Stomach (tissue), 9 donors: ENCODE measurements around the gene GLB1L2. TPM values are rescaled to one million over a fixed set of nuclear protein-coding genes. Genes with fewer than 3 reads are reported as not detected.
A peak's percentile ranks its signal among the peaks of the same experiment; 100 is the strongest.

Source experiments
- DNase-seq, 2 donors: peaks; one replicate each; pipeline versions ENCODE4 v3.0.0 to v3.0.0-alpha.2; 2013 to 2019
- H3K27ac ChIP-seq, 5 donors: fragments of 200-600 bp in 4 of 5; sonication (generic) in 4 of 5; one replicate each; pipeline ENCODE4 v1.5.1; 2013 to 2019; ENCODE audit warnings: mild to moderate bottlenecking in 1 of 5, moderate library complexity in 1 of 5
- H3K27me3 ChIP-seq, 3 donors: fragments of 200-600 bp; sonication (generic); one replicate each; pipeline ENCODE4 v1.5.1; 2017 to 2019; ENCODE audit warnings: mixed run types in 1 of 3
- H3K36me3 ChIP-seq, 4 donors: fragments of 200-600 bp; sonication (generic); 1 replicate in 3 of 4; 2 replicates in 1 of 4; pipeline ENCODE4 v1.5.1; 2016 to 2019
- H3K4me1 ChIP-seq, 4 donors: fragments of 200-600 bp; sonication (generic); one replicate each; pipeline ENCODE4 v1.5.1; 2016 to 2019
- H3K4me3 ChIP-seq, 4 donors: fragments of 200-600 bp; sonication (generic) in 3 of 4; one replicate each; pipeline ENCODE4 v1.5.1; 2016 to 2019; ENCODE audit warnings: mild to moderate bottlenecking in 1 of 4
- H3K9me3 ChIP-seq, 4 donors: fragments of 200-600 bp; sonication (generic); one replicate each; pipeline ENCODE4 v1.5.1; 2016 to 2019
- EP300 ChIP-seq: sonication (generic); formaldehyde crosslinking; IDR thresholded peaks from one replicate; pipeline ENCODE4 v1.6.1; 2017; ENCODE audit warnings: antibody characterized with exemption
- POLR2A ChIP-seq, 4 donors: fragments of 450-650 bp; IDR thresholded peaks; one replicate each; pipeline ENCODE4 v1.6.1; 2016; ENCODE audit warnings: antibody characterized with exemption in 4 of 4, control low read depth in 2 of 4, mild to moderate bottlenecking in 1 of 4, moderate library complexity in 1 of 4
- POLR2AphosphoS5 ChIP-seq, 3 donors: sonication (generic); formaldehyde crosslinking; IDR thresholded peaks; one replicate each; pipeline ENCODE4 v1.6.1; 2016; ENCODE audit warnings: antibody characterized with exemption in 3 of 3
- WGBS, 5 donors: extraction: QIAGEN DNeasy Blood & Tissue Kit in 3 of 5; methylation state at CpG; one replicate each; pipeline versions ENCODE4 v1.1.5 to v1.1.7; 2013 to 2018; 5-methylcytosine and 5-hydroxymethylcytosine counted together
- intact Hi-C: fragments of 100-400 bp; cut with DNase I; formaldehyde crosslinking; loops from one replicate; pipeline ENCODE4 v1.15.1; 2023; ENCODE audit warnings: low total_unique reads
- polyA plus RNA-seq, 3 donors: library from polyadenylated mRNA; stranded (reverse); fragments of 200-250 nt; gene quantifications; one replicate each; pipeline ENCODE4 v1.2.3, GENCODE V29; 2013
- total RNA-seq, 5 donors: library from RNA; depleted of rRNA; stranded (reverse); fragments of >200 nt; gene quantifications; one replicate each; pipeline versions ENCODE4 v1.1.0 to v1.2.3, GENCODE V29; 2014 to 2016
- TF ChIP-seq, protein P1 (sequence below), 7 experiments: fragments of 450-650 bp in 4 of 7; fragments of 200-600 bp in 3 of 7; sonication (generic) in 3 of 7; IDR thresholded peaks; one replicate each; pipeline ENCODE4 v1.5.1; 2016 to 2019; ENCODE audit warnings: antibody characterized with exemption in 7 of 7, control low read depth in 2 of 7, mild to moderate bottlenecking in 1 of 7
- donor health status: healthy with polysubstance abuse.
- donor health status: Bipolar disorder and iron deficiency.
- donor health status: healthy.

The GLB1L2 gene
- total and polyA plus RNA-seq, 8 donors = 2.1 to 19.2 (median 5.3) TPM

DNA sequence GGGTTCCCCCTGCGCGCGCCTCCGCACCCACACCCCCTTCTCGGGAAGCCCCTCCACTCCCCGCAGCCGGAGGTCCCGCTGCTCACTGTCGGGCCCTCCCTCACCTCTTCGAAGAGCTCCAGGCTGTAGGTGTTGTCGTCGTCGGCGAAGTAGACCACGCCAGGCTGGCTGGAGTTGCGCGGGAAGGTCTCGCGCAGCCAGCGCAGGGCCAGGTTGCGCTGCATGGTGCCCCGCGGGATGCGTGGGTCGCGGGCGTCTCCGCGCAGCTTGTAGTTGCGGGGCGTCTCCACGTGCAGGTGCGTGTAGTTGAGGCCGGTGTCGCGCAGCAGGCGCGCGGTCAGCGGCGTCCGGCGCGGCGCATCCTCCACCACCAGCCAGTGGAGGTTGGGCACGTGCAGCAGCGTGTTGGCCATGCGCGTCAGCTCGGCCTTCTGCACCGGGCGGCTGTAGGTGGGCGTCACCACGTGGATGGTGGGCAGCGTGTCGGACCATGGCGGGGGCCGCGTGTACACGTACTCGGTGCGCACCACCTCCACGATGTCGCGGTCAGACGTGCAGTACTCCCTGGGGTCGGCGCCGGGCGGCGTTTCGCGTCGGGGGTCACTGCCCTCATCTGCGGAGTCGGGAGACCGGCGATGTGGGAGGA is 51.9 kb downstream of the GLB1L2 start:
- H3K4me3 ChIP-seq = no peak overlapping the region
- peaks cover 0 to 36% (median 0%) of the 10 kb centered on the region in 3 donors for H3K27me3 ChIP-seq
- H3K9me3 ChIP-seq = no peaks in the 10 kb centered on the region
- H3K27ac ChIP-seq = no peak overlapping the region
- TF ChIP-seq, protein P1, sequence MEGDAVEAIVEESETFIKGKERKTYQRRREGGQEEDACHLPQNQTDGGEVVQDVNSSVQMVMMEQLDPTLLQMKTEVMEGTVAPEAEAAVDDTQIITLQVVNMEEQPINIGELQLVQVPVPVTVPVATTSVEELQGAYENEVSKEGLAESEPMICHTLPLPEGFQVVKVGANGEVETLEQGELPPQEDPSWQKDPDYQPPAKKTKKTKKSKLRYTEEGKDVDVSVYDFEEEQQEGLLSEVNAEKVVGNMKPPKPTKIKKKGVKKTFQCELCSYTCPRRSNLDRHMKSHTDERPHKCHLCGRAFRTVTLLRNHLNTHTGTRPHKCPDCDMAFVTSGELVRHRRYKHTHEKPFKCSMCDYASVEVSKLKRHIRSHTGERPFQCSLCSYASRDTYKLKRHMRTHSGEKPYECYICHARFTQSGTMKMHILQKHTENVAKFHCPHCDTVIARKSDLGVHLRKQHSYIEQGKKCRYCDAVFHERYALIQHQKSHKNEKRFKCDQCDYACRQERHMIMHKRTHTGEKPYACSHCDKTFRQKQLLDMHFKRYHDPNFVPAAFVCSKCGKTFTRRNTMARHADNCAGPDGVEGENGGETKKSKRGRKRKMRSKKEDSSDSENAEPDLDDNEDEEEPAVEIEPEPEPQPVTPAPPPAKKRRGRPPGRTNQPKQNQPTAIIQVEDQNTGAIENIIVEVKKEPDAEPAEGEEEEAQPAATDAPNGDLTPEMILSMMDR (IDR thresholded peaks at IDR 0.05) = no peak
- TF ChIP-seq POLR2A (IDR thresholded peaks at IDR 0.05) (no peak), POLR2AphosphoS5 (IDR thresholded peaks at IDR 0.05) (no peak)
- DNase-seq = no peak
- H3K4me1 ChIP-seq = peaks cover 0 to 10% (median 0%) of the 10 kb centered on the region in 4 donors
- 91 to 94% (median 92%) methylated on average over 62 to 78 of the region's 78 CpGs for WGBS, 5 donors
- H3K36me3 ChIP-seq = peaks cover 0 to 9% (median 2%) of the 10 kb centered on the region in 4 donors
- intact Hi-C loops = no loop called here

DNA sequence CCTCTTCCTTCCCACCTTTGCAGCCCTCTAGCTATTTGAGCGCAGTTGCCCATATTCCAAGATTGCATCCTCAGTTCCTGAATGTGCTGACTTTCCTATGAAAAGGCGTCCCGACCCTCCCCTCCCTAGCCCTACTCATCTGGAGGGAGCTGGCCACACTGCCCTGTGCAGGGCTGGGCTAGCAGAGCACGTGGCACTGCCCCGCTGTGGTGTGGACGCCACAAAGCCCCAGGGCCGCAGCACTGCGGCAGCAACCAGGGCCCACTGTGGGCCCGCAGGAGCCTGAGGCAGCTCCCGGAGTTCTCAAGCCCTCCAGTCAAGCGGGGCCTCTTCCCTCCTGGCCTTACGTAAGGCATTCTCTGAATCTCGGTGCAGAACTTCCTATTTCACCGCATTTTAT is 52.6 kb downstream of the GLB1L2 start:
- Histone ChIP-seq H3K9me3 (no peaks in the 10 kb centered on the region), H3K27me3 (peaks cover 0 to 43% (median 0%) of the 10 kb centered on the region in 3 donors), H3K27ac (no peak overlapping the region), H3K36me3 (peaks cover 0 to 9% (median 2%) of the 10 kb centered on the region in 4 donors), H3K4me1 (peaks cover 0 to 10% (median 0%) of the 10 kb centered on the region in 4 donors), H3K4me3 (no peak overlapping the region)
- WGBS, 5 donors = 81 to 89% (median 86%) methylated on average over 14 of the region's 14 CpGs
- no peak for DNase-seq
- intact Hi-C loops = no loop called here
- no peak for TF ChIP-seq POLR2A (IDR thresholded peaks at IDR 0.05)
- no peak for TF ChIP-seq EP300
- no peak for TF ChIP-seq POLR2AphosphoS5 (IDR thresholded peaks at IDR 0.05)
- TF ChIP-seq, protein P1 (IDR thresholded peaks at IDR 0.05) = no peak

DNA sequence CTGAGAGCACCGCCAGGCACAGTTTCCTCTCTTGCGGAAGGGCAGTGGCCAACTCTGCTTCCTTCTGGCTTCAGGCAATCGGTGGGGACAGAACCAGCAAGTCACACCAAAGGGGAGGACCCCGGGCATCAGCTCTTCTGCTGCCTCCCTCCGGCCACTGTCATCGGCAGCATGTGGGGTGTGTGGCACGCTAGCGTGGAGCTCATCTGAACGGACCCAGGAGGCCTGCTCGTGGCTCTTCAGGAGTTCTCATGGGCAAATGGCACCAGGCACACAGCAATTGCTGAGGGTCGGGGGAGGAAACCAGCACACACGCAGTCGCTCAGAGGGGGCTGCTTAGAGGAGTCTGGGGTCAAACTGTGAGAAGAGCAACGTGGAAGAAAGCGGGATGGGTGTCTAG is 53.4 kb downstream of the GLB1L2 start:
- Histone ChIP-seq H3K27ac (no peak overlapping the region), H3K36me3 (peaks cover 0 to 9% (median 2%) of the 10 kb centered on the region in 4 donors), H3K4me3 (no peak overlapping the region), H3K27me3 (peaks cover 0 to 49% (median 0%) of the 10 kb centered on the region in 3 donors), H3K4me1 (peaks cover 0 to 10% (median 0%) of the 10 kb centered on the region in 4 donors), H3K9me3 (no peaks in the 10 kb centered on the region)
- TF ChIP-seq POLR2A (IDR thresholded peaks at IDR 0.05) = no peak
- TF ChIP-seq, protein P1 (IDR thresholded peaks at IDR 0.05) = no peak
- no peak for TF ChIP-seq EP300
- 87 to 93% (median 90%) methylated on average over 13 to 15 of the region's 15 CpGs for WGBS, 5 donors
- DNase-seq = no peak
- intact Hi-C loops = no loop called here

DNA sequence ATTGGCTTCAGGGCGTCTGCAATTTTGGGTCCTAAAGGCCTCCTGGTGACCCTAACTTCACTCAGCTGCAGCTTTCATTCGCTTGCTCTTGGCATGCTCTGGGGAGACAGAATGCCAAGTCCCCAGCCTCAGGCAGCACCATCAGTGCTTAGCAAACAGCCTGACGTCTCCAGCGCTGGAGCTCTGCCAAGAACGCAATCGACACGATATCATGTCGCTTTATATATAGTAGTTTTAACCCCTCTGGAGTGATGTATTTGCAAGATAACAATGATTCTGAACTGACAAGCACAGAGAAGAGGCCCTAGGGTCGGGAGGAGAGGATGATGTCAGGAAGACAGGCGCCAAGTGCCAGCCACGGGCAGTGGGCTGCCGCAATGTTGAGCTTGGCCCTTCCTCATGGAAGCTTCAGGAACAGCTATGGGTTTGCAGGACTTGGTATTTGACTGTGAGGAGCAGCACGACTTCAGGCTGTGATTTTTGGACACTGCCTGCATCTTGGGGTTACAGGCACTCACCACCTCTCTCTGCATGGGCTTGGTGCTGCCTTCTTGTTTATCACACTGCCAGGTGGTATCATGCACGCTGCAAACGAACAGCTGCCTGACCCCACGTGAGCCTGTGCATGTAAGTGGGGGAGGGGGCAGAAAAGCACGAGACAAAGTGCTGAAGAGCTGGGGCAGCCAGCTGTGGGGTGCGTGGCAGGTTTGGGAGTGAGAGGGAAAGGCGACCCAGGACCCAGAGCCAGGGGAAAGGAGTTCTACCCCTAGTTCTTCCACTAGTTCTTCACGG is 54.2 kb downstream of the GLB1L2 start:
- TF ChIP-seq POLR2A (IDR thresholded peaks at IDR 0.05) (no peak), POLR2AphosphoS5 (IDR thresholded peaks at IDR 0.05) (no peak), EP300 (no peak)
- TF ChIP-seq, protein P1 (IDR thresholded peaks at IDR 0.05) = no peak

More for the DNA sequence above, 54.2 kb downstream of the GLB1L2 start:
- Histone ChIP-seq H3K4me3 (no peak overlapping the region), H3K36me3 (peaks cover 0 to 9% (median 2%) of the 10 kb centered on the region in 4 donors), H3K4me1 (peaks cover 0 to 10% (median 0%) of the 10 kb centered on the region in 4 donors), H3K27me3 (peaks cover 0 to 49% (median 0%) of the 10 kb centered on the region in 3 donors), H3K27ac (no peak overlapping the region), H3K9me3 (no peaks in the 10 kb centered on the region)
- WGBS, 5 donors = 28 to 45% (median 34%) methylated on average over 17 to 20 of the region's 20 CpGs
- intact Hi-C loops = no loop called here
- peak; percentile 59 to 80 for DNase-seq
